NB4 (cell line): ENCODE data around the gene MAML2.

ENCODE experiments used
- MYC ChIP-seq: IDR thresholded peaks from 2 replicates; pipeline ENCODE4 v1.6.1; 2011; ENCODE audit warnings: low read depth, low read length
- POLR2A ChIP-seq: IDR thresholded peaks from 2 replicates; pipeline ENCODE4 v1.6.1; 2011; ENCODE audit warnings: mild to moderate bottlenecking; ENCODE audit not compliant: insufficient read length; ENCODE audit errors: extremely low read depth

DNA sequence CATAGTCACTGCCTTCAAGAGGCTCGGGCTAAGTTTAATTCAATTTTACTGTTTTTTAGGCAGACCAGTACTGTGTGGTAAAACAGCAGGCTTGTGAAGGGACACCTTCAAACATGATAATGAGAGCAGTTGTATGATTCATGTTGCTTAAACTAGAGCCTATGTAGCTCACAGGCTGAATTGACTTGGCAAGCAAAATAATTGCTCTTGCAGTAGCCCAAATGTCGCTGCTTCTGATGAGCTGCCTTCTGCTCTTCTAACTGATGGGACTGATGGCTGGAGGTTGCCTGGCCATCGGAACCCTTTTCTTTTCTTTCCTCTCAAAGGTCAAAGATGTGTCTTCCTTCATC is 137.6 kb downstream of the MAML2 start:
- TF ChIP-seq MYC (no peak), POLR2A (no peak)
